CD1c-positive myeloid dendritic cell (primary cell): ENCODE measurements around the gene CCNT1.
A peak's percentile ranks its signal among the peaks of the same experiment; 100 is the strongest.
"Not testable (repeated sequence)": the region's sequence is repeated elsewhere in the genome, so short reads cannot be mapped to it uniquely, and the experiment has no call there.

Source experiments
- DNase-seq: peaks from one replicate; pipeline ENCODE4 v3.0.0-alpha.2; 2016; ENCODE audit errors: extremely low spot score

Gene CCNT1

GRCh38 chr12:48691826-48692487 is 24.6 kb downstream of the CCNT1 start:
- no peak for DNase-seq

- DNase-seq = no peak
These were observed 25.5 kb downstream of the CCNT1 start for GRCh38 chr12:48690990-48691389.

GRCh38 chr12:48690436-48690835 is 26.1 kb downstream of the CCNT1 start:
- DNase-seq = no peak

- DNase-seq = no peak
These were observed 27.7 kb downstream of the CCNT1 start for GRCh38 chr12:48688836-48689235.

GRCh38 chr12:48687592-48687991 is 28.9 kb downstream of the CCNT1 start:
- DNase-seq = no peak

GRCh38 chr12:48686615-48687334 is 29.7 kb downstream of the CCNT1 start:
- DNase-seq = no peak

GRCh38 chr12:48686037-48686595 is 30.4 kb downstream of the CCNT1 start:
- no peak for DNase-seq

GRCh38 chr12:48683534-48683933 is 33.0 kb downstream of the CCNT1 start:
- DNase-seq = no peak

GRCh38 chr12:48682927-48683326 is 33.6 kb downstream of the CCNT1 start:
- no peak for DNase-seq

- not testable (repeated sequence) for DNase-seq
These were observed 34.0 kb downstream of the CCNT1 start for GRCh38 chr12:48682533-48682905.

GRCh38 chr12:48681710-48682532 is 34.6 kb downstream of the CCNT1 start, which contains the start of gene KANSL2:
Gene KANSL2 (minus strand): TSS chr12:48682238. CDS start chr12:48681632, 606 bp downstream.
- peak; percentile 99 for DNase-seq

GRCh38 chr12:48681399-48681709 is 35.2 kb downstream of the CCNT1 start:
- no peak for DNase-seq

GRCh38 chr12:48680861-48681260 is 35.6 kb downstream of the CCNT1 start:
- no peak for DNase-seq

GRCh38 chr12:48678551-48679185 is 37.8 kb downstream of the CCNT1 start:
- DNase-seq = peak; percentile 89

- DNase-seq = no peak
These were observed 45.2 kb downstream of the CCNT1 start for GRCh38 chr12:48671231-48671856.

GRCh38 chr12:48668996-48669395 is 47.5 kb downstream of the CCNT1 start:
- no peak for DNase-seq

GRCh38 chr12:48659863-48660262 is 56.6 kb downstream of the CCNT1 start:
- DNase-seq = no peak

- DNase-seq = no peak
These were observed 64.8 kb downstream of the CCNT1 start for GRCh38 chr12:48651681-48652080.

GRCh38 chr12:48645354-48645753 is 71.2 kb downstream of the CCNT1 start:
- DNase-seq = not testable (repeated sequence)

GRCh38 chr12:48643011-48643410 is 73.5 kb downstream of the CCNT1 start:
- DNase-seq = no peak
